GM12891 (cell line): ENCODE measurements around the gene CPE.

Experiments used
- DNase-seq: peaks from one replicate; pipeline ENCODE4 v3.0.0; 2011; ENCODE audit warnings: low spot score; ENCODE audit not compliant: insufficient read length
- FAIRE-seq: peaks from 2 replicates; lab custom pipeline; 2011; peaks lifted over from hg19 to GRCh38; lab: Jason Lieb, UNC
- PAX5 ChIP-seq: IDR thresholded peaks from 2 replicates; pipeline ENCODE4 v1.6.1; 2011; ENCODE audit warnings: low read length, moderate library complexity, mild to moderate bottlenecking; ENCODE audit not compliant: insufficient read depth, severe bottlenecking
- POLR2A ChIP-seq: IDR thresholded peaks from 2 replicates; pipeline ENCODE4 v1.6.1; 2011; ENCODE audit warnings: low read depth, low read length, control low read depth
- POLR2AphosphoS5 ChIP-seq: IDR thresholded peaks from 2 replicates; pipeline ENCODE4 v1.6.1; 2011; ENCODE audit warnings: low read depth, low read length, control low read depth
- POU2F2 ChIP-seq: IDR thresholded peaks from 2 replicates; pipeline ENCODE4 v1.6.1; 2011; ENCODE audit warnings: low read depth, mild to moderate bottlenecking, control low read depth, low read length, moderate library complexity
- SPI1 ChIP-seq: IDR thresholded peaks from 2 replicates; pipeline ENCODE4 v1.6.1; 2011; ENCODE audit warnings: low read depth, low read length, control low read depth
- TAF1 ChIP-seq: IDR thresholded peaks from 2 replicates; pipeline ENCODE4 v1.6.1; 2011; ENCODE audit warnings: low read depth, low read length, control low read depth

The CPE gene

DNA sequence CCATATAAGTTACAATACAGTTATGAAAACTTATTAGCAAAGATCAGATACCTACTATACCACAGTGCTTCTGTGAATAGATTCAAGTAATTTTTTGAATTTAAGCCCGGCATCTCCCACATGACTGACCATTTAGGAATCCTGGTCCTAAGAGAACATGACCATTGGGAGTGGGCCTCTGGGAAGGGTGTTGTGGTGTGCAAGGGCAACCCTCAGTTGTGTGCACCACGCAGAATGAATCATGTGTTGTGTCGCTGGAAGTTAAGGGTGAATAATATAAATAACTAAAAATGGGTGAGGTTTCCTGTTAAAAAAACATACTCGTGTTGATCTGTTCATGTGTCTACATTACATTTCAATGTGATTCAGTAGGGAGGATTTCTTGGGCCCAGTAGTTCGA is 15.5 kb downstream of the CPE start:
- DNase-seq (no peak), FAIRE-seq (no peak)
- no peak for TF ChIP-seq TAF1
- no peak for TF ChIP-seq POU2F2
- TF ChIP-seq POLR2A, result no peak
- no peak for TF ChIP-seq POLR2AphosphoS5
- TF ChIP-seq SPI1, result no peak
- no peak for TF ChIP-seq PAX5

DNA sequence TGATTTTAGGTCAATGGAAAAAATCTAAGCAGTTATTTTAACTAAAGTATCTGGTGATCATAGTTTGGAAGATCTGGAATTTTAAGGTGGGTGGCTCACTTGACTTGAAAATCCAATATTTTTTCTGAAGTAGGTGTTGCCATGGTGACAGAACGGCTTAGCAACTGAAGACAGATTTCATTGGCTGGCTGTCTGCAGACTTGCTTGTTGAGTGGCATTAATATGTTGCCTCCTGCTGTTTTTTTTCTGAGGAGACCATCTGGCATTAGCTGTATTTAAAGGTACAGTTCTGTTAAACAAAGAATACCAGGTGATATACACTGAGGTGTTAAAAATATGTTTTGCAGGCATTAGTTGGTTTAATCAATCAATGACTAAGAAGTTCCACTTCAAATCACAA is 19.8 kb downstream of the CPE start:
- no peak for DNase-seq
- TF ChIP-seq TAF1 (no peak), POLR2AphosphoS5 (no peak), SPI1 (no peak), POU2F2 (no peak), PAX5 (no peak), POLR2A (no peak)
- no peak for FAIRE-seq

DNA sequence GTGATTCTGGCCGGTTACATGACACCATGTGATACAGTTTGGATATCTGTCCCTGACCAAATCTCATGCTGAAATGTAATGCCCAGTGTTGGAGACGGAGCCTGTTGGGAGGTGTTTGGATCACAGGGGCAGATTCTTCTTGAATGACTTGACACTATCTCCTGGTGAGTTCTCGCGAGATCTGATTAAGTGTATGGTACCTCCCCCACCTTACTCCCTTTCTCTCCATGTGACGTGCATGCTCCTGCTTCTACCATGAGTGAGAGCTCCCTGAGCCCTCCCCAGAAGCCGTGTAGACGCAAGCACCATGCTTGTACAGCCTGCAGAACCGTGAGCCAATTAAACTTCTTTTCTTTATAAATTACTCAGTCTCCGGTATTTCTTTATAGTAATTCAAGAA is 23.6 kb downstream of the CPE start:
- DNase-seq, result no peak
- no peak for FAIRE-seq
- TF ChIP-seq SPI1, result no peak
- TF ChIP-seq TAF1, result no peak
- no peak for TF ChIP-seq POLR2AphosphoS5
- TF ChIP-seq POLR2A, result no peak
- TF ChIP-seq PAX5, result no peak
- no peak for TF ChIP-seq POU2F2

DNA sequence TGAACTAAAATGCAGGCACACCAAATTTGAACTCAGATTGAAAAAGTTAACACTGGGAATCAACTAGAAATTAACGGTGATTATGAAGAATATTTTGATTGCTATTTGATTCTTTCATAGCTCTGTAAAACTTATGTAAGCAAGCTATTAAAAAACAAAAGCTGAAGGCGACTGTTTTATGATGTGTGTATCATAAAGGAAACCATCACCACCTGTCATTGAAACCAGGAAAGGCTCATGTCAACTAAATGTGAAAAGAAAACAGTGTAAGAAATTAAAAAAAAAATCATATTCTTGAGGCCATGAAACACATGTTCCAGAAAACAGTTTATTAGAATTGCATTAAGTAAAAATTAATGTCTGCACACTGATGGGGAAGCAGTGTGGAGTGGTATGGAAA is 24.2 kb downstream of the CPE start:
- DNase-seq (no peak), FAIRE-seq (no peak)
- TF ChIP-seq POLR2A (no peak), PAX5 (no peak), POLR2AphosphoS5 (no peak), POU2F2 (no peak), TAF1 (no peak), SPI1 (no peak)

DNA sequence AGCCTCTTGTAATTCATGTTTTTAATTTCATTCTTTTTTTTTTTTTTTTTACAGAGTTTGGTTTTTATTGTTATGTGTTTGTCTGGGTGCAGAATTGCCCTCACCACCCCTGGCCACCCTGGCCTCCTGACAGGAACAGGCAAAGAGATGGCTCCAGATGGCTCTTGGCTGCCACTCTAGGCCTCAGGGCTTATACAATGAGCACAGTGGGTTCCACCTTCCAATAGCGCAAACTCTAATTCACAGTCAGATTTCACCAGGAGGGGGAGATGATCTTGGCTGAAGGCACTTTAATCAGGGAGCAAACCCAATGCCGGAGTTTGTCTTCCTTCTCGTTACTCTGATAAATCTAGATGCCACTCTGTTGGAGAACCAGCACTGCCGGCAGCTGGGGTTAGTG is 24.8 kb downstream of the CPE start:
- TF ChIP-seq POLR2A (no peak), TAF1 (no peak), PAX5 (no peak), SPI1 (no peak), POU2F2 (no peak), POLR2AphosphoS5 (no peak)
- no peak for DNase-seq
- no peak for FAIRE-seq

DNA sequence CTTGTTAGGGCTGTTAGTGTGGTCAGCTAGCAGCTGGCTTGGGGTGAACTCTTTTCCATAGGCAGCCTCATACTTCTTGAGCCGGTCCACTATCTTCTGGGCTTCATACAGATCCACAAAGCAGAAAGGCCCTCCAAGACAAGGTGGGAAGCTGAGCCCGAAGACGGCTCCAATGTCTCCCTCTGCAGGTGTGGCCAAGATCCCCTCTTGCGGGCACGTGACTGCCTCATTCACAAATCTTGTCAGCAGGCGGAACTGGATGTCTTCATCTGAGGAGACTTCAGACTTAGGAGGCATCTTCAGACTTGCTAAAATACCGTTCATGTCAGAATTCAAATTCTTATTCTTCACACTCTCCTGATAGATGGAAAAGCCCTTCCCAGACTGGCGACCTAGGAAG is 25.3 kb downstream of the CPE start:
- no peak for DNase-seq
- TF ChIP-seq SPI1 (no peak), PAX5 (no peak), TAF1 (no peak), POU2F2 (no peak), POLR2AphosphoS5 (no peak), POLR2A (no peak)
- no peak for FAIRE-seq

DNA sequence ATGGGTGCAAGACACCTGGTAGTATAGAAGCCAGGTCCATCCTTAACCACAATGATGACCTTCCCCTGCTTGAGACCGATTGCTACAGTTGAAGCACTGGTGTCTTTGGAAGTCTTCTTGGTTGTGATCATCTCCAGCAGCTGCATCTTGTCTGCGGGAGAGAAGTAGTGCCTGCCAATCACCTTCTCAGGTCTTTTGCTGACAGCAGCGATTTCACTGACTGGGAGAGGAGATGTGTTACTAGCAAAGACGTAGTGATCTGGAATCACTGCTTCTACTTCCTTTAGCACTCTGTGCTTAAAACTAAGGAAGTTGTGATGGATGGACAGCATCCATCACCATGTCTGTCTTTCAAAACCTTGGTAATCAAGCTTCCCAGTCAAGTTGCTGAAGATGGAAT is 25.9 kb downstream of the CPE start:
- FAIRE-seq (no peak), DNase-seq (no peak)
- TF ChIP-seq POU2F2, result no peak
- no peak for TF ChIP-seq POLR2A
- no peak for TF ChIP-seq PAX5
- no peak for TF ChIP-seq TAF1
- TF ChIP-seq SPI1, result no peak
- TF ChIP-seq POLR2AphosphoS5, result no peak

DNA sequence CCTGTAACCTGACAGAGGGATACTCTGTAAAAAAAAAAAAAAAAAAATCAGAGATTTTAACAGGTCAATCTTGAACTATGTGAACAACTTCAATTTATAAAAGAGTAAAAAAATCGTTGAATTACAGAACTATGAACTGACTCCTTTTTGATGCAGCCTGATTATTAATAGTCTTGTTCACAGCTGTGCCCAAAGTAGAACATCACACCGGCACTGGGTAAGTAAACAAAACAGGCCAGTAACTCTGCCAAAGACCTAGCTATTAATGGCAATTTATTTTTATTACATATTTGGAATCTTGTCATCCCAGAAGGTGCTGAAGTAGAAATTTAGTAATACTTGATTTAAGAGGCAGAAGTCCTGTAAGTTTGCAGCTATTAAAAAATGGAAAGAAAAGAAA is 31.4 kb downstream of the CPE start:
- DNase-seq (no peak), FAIRE-seq (no peak)
- TF ChIP-seq POLR2AphosphoS5 (no peak), POU2F2 (no peak), POLR2A (no peak)

DNA sequence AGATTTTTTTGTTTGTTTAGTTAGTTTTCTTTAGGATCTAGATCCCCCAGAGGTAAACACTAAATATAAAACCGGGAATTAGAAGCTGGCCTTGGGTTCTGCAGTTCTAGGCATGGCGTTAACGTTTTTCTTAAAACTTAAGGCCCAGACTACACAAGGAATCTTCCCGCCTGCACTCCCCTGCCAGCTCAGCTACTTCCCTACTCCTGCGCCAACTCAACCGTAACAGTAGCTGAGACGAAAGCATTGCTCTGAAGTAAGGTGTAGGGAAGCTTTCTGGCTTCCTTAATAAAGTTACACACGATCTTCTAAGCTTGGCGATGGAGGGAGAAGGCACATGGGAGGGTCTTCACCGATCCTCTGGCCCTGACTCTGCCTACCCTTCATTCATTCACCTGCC is 37.1 kb downstream of the CPE start:
- TF ChIP-seq TAF1, result no peak
- no peak for TF ChIP-seq POLR2A
- no peak for TF ChIP-seq POU2F2
- DNase-seq, result no peak
- FAIRE-seq, result no peak

DNA sequence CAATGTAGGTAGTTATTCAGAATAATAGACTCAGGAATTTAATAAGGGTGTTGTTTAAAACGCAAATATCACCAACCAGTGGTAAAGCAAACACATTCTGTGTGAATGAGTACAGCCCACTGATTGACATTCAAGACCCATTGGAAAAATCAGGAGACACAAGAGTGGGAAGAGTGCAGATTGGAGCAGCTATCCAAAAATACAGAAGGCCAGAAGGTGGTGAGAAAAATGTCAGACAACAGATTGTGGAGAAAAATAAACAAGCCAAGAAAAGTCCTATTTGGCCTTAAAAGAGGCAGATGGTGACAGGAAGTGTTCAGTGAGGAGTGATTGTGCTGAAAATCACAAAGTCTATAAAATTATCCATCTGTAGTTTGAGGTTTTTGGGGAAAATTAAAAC is 39.3 kb downstream of the CPE start:
- TF ChIP-seq POLR2A (no peak), POU2F2 (no peak), PAX5 (no peak), SPI1 (no peak)
- no peak for FAIRE-seq
- no peak for DNase-seq
